Measurements from ENCODE around the gene ELK4.

ELK4 gene

DNA sequence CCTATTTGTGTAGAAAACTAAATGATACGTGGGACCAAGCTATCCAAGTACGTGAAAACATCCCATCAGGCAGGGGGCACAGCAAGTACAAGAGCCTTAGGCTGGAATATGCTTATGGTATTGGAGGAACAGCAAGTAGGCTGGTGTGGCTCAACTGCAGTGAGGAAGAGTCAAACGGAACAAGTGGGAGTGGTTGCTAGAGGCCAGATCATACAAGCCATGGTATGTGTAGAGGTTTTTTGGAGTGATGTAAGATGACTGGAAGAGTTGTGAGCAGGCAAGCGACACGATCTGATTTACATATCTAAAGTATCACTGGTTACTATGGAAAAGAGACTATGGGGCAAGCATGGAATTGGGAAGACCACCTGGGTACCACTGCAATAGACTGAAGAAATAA is 27.8 kb downstream of the ELK4 start:
- no peaks in the 10 kb centered on the region; the same call in 1 of the 2 replicates for H3K4me1 ChIP-seq (ENCODE audit: insufficient read depth, low read length)
- no peak overlapping the region for H3K9ac ChIP-seq (ENCODE audit: low read depth, low read length)
- H3K9me3 ChIP-seq (ENCODE audit: control insufficient read depth, insufficient read depth, low read length) = no peaks in the 10 kb centered on the region
- peaks cover 4% of the 10 kb centered on the region for H3K36me3 ChIP-seq (ENCODE audit: insufficient read depth, low read length)

DNA sequence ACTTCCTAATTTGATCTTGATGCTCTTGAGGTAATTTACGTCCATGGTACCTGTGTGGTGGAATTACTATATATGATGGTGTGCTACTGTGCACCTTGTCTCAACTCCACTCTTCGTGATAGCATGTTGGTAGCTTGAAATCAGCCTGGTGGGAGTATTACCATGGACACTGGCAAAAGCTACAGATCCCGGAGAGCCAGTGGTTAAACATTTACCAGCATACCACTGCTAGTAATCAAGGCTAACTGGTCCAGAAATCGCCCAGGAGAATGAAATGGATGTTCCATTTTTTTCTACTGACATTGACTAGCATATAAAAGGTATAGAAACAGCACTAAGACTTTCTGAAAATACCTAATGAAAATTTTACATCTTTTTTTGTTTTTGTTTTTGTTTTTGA is 30.6 kb downstream of the ELK4 start:
- Histone ChIP-seq H3K4me1 (ENCODE audit: insufficient read depth, low read length) (no peaks in the 10 kb centered on the region; the same call in 1 of the 2 replicates), H3K9me3 (ENCODE audit: control insufficient read depth, insufficient read depth, low read length) (no peaks in the 10 kb centered on the region), H3K9ac (ENCODE audit: low read depth, low read length) (no peak overlapping the region), H3K36me3 (ENCODE audit: insufficient read depth, low read length) (peaks cover 4% of the 10 kb centered on the region)

DNA sequence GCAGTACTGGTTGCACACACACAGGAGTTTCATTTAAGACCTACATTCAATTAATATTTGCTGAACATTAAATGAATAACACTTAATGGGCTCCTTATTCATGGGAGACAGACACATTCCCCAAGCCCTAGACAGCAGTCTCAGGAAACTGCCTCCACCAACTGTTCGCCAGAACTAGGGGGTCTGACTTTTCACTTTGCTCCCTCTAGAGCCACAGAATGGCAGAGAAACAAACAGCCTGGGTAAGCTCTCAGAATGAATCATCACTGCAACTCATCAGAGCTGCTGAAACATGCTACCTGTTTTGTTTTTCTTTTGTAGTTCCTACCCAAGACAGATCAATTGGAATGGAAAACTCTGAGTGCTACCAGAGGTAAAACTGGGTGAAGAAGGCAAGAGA is 31.7 kb downstream of the ELK4 start:
- Histone ChIP-seq H3K36me3 (ENCODE audit: insufficient read depth, low read length) (peaks cover 6% of the 10 kb centered on the region), H3K9ac (ENCODE audit: low read depth, low read length) (no peak overlapping the region), H3K9me3 (ENCODE audit: control insufficient read depth, insufficient read depth, low read length) (no peaks in the 10 kb centered on the region), H3K4me1 (ENCODE audit: insufficient read depth, low read length) (no peaks in the 10 kb centered on the region; the same call in 1 of the 2 replicates)

DNA sequence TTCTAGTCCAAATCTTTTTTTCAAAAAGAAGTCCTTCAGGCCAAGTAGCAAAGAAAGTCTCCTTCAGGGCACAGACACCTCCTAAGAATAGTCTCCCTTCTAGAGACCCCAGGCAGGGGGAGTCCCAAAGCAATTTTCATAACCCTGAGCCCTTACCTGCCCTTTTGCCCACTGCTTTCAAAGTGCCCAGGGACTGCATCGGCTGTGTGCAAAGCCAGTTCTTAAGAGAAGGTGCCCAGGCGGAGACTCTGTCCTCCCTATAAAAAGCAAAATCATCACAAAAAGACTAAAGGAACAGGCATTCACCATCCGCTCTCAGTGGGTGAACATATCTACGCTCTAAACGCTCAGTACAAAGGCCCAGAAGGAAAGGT is 32.2 kb downstream of the ELK4 start:
- Histone ChIP-seq H3K36me3 (ENCODE audit: insufficient read depth, low read length) (peaks cover 6% of the 10 kb centered on the region), H3K4me1 (ENCODE audit: insufficient read depth, low read length) (no peaks in the 10 kb centered on the region; the same call in 1 of the 2 replicates), H3K9ac (ENCODE audit: low read depth, low read length) (no peak overlapping the region), H3K9me3 (ENCODE audit: control insufficient read depth, insufficient read depth, low read length) (no peaks in the 10 kb centered on the region)

GRCh38 chr1:205598841-205599668 is 32.8 kb downstream of the ELK4 start:
- Histone ChIP-seq H3K9me3 (ENCODE audit: control insufficient read depth, insufficient read depth, low read length) (no peaks in the 10 kb centered on the region), H3K4me1 (ENCODE audit: insufficient read depth, low read length) (no peaks in the 10 kb centered on the region; the same call in 1 of the 2 replicates), H3K36me3 (ENCODE audit: insufficient read depth, low read length) (peaks cover 6% of the 10 kb centered on the region), H3K9ac (ENCODE audit: low read depth, low read length) (no peak overlapping the region)

DNA sequence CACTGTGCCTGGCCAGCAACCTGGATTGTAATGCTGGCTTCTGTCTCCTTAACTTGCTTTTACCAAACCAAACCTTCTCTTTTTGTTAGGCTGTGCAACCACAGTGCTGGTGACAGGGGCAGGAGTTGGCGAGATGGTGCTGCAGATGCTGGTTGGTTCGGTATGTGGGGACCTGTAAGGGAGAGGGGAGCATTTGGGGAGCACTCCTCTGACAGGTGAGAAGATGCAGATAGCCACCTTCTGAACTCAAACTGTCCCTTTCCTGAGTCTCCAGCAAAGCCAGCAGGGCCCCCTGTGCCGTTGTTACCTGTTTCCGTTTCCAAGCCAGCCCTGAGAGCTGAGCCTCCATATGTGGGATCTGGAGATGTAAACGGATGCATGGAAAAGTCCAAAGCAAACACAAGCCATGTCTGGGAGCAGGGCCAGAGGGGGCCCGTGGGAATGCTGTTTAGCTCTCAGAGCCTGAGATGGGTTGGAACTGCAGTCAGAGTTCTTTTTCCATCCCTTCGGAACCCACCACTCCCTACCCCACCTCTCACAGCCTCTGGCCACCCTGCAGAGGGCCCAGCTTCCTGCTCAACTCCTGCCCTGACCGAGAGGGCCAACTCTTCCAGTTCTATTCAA is 34.0 kb downstream of the ELK4 start:
- Histone ChIP-seq H3K36me3 (ENCODE audit: insufficient read depth, low read length) (peaks cover 6% of the 10 kb centered on the region), H3K9me3 (ENCODE audit: control insufficient read depth, insufficient read depth, low read length) (no peaks in the 10 kb centered on the region), H3K4me1 (ENCODE audit: insufficient read depth, low read length) (no peaks in the 10 kb centered on the region; the same call in 1 of the 2 replicates), H3K9ac (ENCODE audit: low read depth, low read length) (no peak overlapping the region)

GRCh38 chr1:205596876-205597275 is 34.9 kb downstream of the ELK4 start:
- Histone ChIP-seq H3K9ac (ENCODE audit: low read depth, low read length) (no peak overlapping the region), H3K36me3 (ENCODE audit: insufficient read depth, low read length) (peaks cover 6% of the 10 kb centered on the region)

DNA sequence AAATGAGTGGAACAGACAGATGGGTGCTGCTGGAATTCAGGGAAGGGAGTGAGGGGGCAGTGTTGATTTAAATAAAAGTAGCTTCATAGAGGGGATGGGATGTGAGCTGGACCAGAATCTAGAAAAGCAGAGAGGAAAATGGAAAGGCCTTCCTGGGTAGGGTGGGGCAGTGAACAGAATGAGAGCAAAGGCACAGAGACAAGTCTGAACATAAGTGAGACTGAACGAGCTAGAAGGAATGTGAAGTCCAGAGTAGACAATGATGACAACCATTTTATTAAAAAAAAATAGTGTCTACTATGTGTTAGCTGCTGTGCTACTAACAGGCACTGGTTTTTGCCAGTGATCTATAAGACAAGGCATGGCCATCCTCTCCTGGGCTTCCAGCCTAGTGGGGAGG is 36.0 kb downstream of the ELK4 start:
- Histone ChIP-seq H3K9me3 (ENCODE audit: control insufficient read depth, insufficient read depth, low read length) (no peaks in the 10 kb centered on the region), H3K9ac (ENCODE audit: low read depth, low read length) (no peak overlapping the region), H3K36me3 (ENCODE audit: insufficient read depth, low read length) (0 out of 2 replicates have a peak, but pooled peaks cover 3% of the 10 kb centered on the region), H3K4me1 (ENCODE audit: insufficient read depth, low read length) (no peaks in the 10 kb centered on the region; the same call in 1 of the 2 replicates)

More at GRCh38 chr1:205596876-205597275, 34.9 kb downstream of the ELK4 start:
- Histone ChIP-seq H3K9me3 (ENCODE audit: control insufficient read depth, insufficient read depth, low read length) (no peaks in the 10 kb centered on the region), H3K4me1 (ENCODE audit: insufficient read depth, low read length) (no peaks in the 10 kb centered on the region; the same call in 1 of the 2 replicates)

GRCh38 chr1:205595435-205595834 is 36.4 kb downstream of the ELK4 start:
- H3K9ac ChIP-seq (ENCODE audit: low read depth, low read length) = no peak overlapping the region
- 0 out of 2 replicates have a peak, but pooled peaks cover 3% of the 10 kb centered on the region for H3K36me3 ChIP-seq (ENCODE audit: insufficient read depth, low read length)
- H3K9me3 ChIP-seq (ENCODE audit: control insufficient read depth, insufficient read depth, low read length) = no peaks in the 10 kb centered on the region
- no peaks in the 10 kb centered on the region; the same call in 1 of the 2 replicates for H3K4me1 ChIP-seq (ENCODE audit: insufficient read depth, low read length)

- H3K9me3 ChIP-seq (ENCODE audit: control insufficient read depth, insufficient read depth, low read length) = no peaks in the 10 kb centered on the region
- H3K36me3 ChIP-seq (ENCODE audit: insufficient read depth, low read length) = 0 out of 2 replicates have a peak, but pooled peaks cover 3% of the 10 kb centered on the region
- H3K9ac ChIP-seq (ENCODE audit: low read depth, low read length) = no peak overlapping the region
- no peaks in the 10 kb centered on the region; the same call in 1 of the 2 replicates for H3K4me1 ChIP-seq (ENCODE audit: insufficient read depth, low read length)
Observed at GRCh38 chr1:205594846-205595245, 37.0 kb downstream of the ELK4 start.

DNA sequence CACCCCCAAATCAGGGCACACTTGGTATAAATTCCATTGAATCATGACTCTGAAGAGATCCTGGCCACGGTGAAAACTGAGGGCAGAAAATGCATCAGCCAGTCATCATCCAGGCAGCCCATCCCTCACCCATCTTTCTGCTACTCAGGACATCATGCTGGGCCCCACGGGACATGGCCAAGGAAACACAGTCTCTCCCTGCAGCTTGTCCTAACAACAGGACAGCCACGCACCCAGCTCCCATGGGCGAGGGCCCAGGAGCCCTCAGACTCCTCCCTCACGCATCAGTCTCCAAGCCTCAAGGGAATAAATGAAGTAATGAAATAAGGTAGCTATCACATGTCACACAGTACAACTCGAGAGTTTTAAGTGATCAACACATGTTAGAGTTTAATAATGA is 37.8 kb downstream of the ELK4 start:
- Histone ChIP-seq H3K9me3 (ENCODE audit: control insufficient read depth, insufficient read depth, low read length) (no peaks in the 10 kb centered on the region), H3K9ac (ENCODE audit: low read depth, low read length) (no peak overlapping the region), H3K36me3 (ENCODE audit: insufficient read depth, low read length) (0 out of 2 replicates have a peak, but pooled peaks cover 3% of the 10 kb centered on the region), H3K4me1 (ENCODE audit: insufficient read depth, low read length) (no peaks in the 10 kb centered on the region; the same call in 1 of the 2 replicates)

DNA sequence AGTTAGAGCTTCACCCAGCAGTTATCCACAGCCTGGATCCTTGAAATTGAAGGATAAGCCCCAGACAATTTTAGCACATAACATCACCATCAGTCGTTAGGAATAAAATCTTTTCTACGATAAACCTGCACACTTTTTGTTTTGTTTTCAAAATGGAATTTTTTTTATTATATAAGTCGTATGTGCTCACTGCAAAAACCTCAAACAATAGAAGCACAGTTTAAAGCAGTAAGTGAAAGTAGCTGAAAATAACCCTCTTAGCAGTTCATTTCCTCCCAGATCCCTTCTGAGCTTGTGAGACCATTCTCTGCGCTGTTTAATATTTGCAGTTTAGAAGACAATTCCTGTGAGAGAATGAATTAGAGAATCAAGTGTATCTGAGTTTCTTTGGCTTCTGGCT is 38.3 kb downstream of the ELK4 start:
- H3K9me3 ChIP-seq (ENCODE audit: control insufficient read depth, insufficient read depth, low read length) = no peaks in the 10 kb centered on the region
- H3K9ac ChIP-seq (ENCODE audit: low read depth, low read length) = no peak overlapping the region
- H3K36me3 ChIP-seq (ENCODE audit: insufficient read depth, low read length) = 0 out of 2 replicates have a peak, but pooled peaks cover 3% of the 10 kb centered on the region
- H3K4me1 ChIP-seq (ENCODE audit: insufficient read depth, low read length) = no peaks in the 10 kb centered on the region; the same call in 1 of the 2 replicates

- 0 out of 2 replicates have a peak, but pooled peaks cover 3% of the 10 kb centered on the region for H3K36me3 ChIP-seq (ENCODE audit: insufficient read depth, low read length)
- peak overlapping the region; percentile 23 for H3K9ac ChIP-seq (ENCODE audit: low read depth, low read length)
- no peaks in the 10 kb centered on the region for H3K9me3 ChIP-seq (ENCODE audit: control insufficient read depth, insufficient read depth, low read length)
- H3K4me1 ChIP-seq (ENCODE audit: insufficient read depth, low read length) = no peaks in the 10 kb centered on the region; the same call in 1 of the 2 replicates
Observed at GRCh38 chr1:205592443-205593003, 39.3 kb downstream of the ELK4 start.

DNA sequence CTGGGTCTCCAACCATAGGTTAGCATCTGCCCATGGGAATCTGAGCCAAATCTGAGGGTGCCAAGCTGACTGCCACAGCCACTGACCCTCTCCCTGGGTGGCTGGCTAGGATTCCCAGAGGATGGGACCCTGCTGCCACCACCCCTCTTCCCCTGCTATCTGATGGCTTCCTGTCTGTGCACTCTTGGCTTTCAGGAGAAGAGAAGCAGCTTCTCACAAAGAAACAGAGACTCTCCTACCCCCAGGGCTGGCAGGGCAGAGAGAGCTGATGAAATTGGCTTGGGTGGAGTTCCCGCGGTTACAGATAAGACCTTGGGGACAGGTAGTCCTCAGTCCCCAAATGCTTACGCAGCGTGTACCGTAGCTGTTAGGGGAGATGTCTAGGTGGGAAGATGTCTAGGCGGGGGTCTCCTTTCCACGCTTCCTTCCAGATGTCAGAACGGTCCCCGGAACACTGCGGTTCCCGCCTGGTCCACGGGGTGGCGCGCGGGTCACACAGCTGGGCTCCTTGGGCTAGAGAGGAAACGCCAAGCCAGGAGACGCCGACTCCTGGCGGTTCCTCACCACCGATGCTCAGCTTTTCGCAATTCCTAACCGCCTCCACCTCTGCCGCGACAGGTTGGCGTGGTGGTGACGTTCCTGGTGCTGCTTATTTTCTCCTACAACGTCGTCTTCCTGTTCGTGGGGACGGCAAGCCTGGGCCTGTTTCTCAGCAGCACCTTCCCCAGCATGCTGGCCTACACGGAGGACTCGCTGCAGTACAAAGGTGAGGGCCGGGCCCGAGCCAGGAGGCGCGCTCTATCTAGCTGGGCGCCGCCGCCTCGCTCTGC is 40.1 kb downstream of the ELK4 start:
- H3K9me3 ChIP-seq (ENCODE audit: control insufficient read depth, insufficient read depth, low read length) = no peaks in the 10 kb centered on the region
- H3K4me1 ChIP-seq (ENCODE audit: insufficient read depth, low read length) = no peaks in the 10 kb centered on the region; the same call in 1 of the 2 replicates
- H3K9ac ChIP-seq (ENCODE audit: low read depth, low read length) = peak overlapping the region; percentile 45
- H3K36me3 ChIP-seq (ENCODE audit: insufficient read depth, low read length) = 0 out of 2 replicates have a peak, but pooled peaks cover 3% of the 10 kb centered on the region
